Tibial nerve (tissue), 3 donors: ENCODE measurements around the gene EPHX1.

Experiments used
- CTCF ChIP-seq, 5 experiments: fragments of 200-600 bp in 3 of 5; fragments of 450-650 bp in 2 of 5; sonication (generic) in 3 of 5; IDR thresholded peaks; one replicate each; pipeline ENCODE4 v1.5.1; 2016 to 2019; ENCODE audit warnings: antibody characterized with exemption in 5 of 5, mild to moderate bottlenecking in 3 of 5, moderate library complexity in 2 of 5
- POLR2A ChIP-seq, 2 donors: fragments of 450-650 bp; IDR thresholded peaks; one replicate each; pipeline ENCODE4 v1.6.1; 2017; ENCODE audit warnings: antibody characterized with exemption in 2 of 2, mild to moderate bottlenecking in 2 of 2, moderate library complexity in 2 of 2

- TF ChIP-seq CTCF (IDR thresholded peaks at IDR 0.05) (no peak), POLR2A (IDR thresholded peaks at IDR 0.05) (peak in 1 of 2 donors; percentile 18)
These were observed 7.7 kb downstream of the EPHX1 start for GRCh38 chr1:225817611-225818061.
